Liver (tissue), 9 donors: Measurements from ENCODE around the gene DAB1. TPM values are rescaled to one million over a fixed set of nuclear protein-coding genes. Genes with fewer than 3 reads are reported as not detected.

Experiments
- DNase-seq: peaks from one replicate; pipeline ENCODE4 v3.0.0-alpha.2; 2017; ENCODE audit warnings: low spot score
- H3K27ac ChIP-seq, 2 donors: one replicate each; pipeline ENCODE4 v1.7.0; 2013; ENCODE audit warnings: inconsistent platforms in 2 of 2, low read length in 2 of 2, control low read depth in 1 of 2, low read depth in 1 of 2, mild to moderate bottlenecking in 1 of 2
- H3K27me3 ChIP-seq, 4 donors: one replicate each; pipeline versions ENCODE4 v1.6.1 to v1.7.0; 2013; ENCODE audit warnings: low read length in 3 of 4, inconsistent platforms in 1 of 4, mild to moderate bottlenecking in 1 of 4, moderate library complexity in 1 of 4; ENCODE audit not compliant: control insufficient read depth in 4 of 4, insufficient read depth in 4 of 4
- H3K36me3 ChIP-seq, 4 donors: one replicate each; pipeline versions ENCODE4 v1.6.1 to v1.7.0; 2013; ENCODE audit warnings: low read length in 3 of 4, mild to moderate bottlenecking in 3 of 4, low read depth in 1 of 4, moderate library complexity in 1 of 4; ENCODE audit not compliant: control insufficient read depth in 4 of 4, insufficient read depth in 3 of 4
- H3K4me1 ChIP-seq, 4 donors: one replicate each; pipeline versions ENCODE4 v1.6.1 to v1.7.0; 2013; ENCODE audit warnings: low read length in 3 of 4, mild to moderate bottlenecking in 3 of 4, moderate library complexity in 1 of 4; ENCODE audit not compliant: control insufficient read depth in 4 of 4, insufficient read depth in 4 of 4
- H3K4me3 ChIP-seq, 3 donors: one replicate each; pipeline versions ENCODE4 v1.6.1 to v1.7.0; 2013; ENCODE audit warnings: low read length in 3 of 3, control low read depth in 1 of 3, low read depth in 1 of 3, mild to moderate bottlenecking in 1 of 3
- H3K9ac ChIP-seq, 2 donors: one replicate each; pipeline ENCODE4 v1.7.0; 2013; ENCODE audit warnings: low read length in 2 of 2, mild to moderate bottlenecking in 2 of 2, moderate library complexity in 2 of 2, control low read depth in 1 of 2, low read depth in 1 of 2
- H3K9me3 ChIP-seq, 4 donors: one replicate each; pipeline versions ENCODE4 v1.6.1 to v1.7.0; 2013; ENCODE audit warnings: low read length in 3 of 4; ENCODE audit not compliant: control insufficient read depth in 4 of 4
- ATF3 ChIP-seq: IDR thresholded peaks from 2 replicates; pipeline ENCODE4 v1.6.1; 2016; ENCODE audit warnings: antibody characterized with exemption
- CTCF ChIP-seq: fragments of 150-350 bp; IDR thresholded peaks from 2 replicates; pipeline ENCODE4 v1.5.1; 2017; ENCODE audit warnings: improper control_type of control experiment, low read depth, low read length; ENCODE audit not compliant: missing input control
- EGR1 ChIP-seq, 2 donors: IDR thresholded peaks; 2 replicates each; pipeline ENCODE4 v1.6.1; 2016 to 2018; ENCODE audit warnings: antibody characterized with exemption in 2 of 2, low read depth in 2 of 2
- FOXA1 ChIP-seq: IDR thresholded peaks from 2 replicates; pipeline ENCODE4 v1.6.1; 2016; ENCODE audit warnings: antibody characterized with exemption
- FOXA2 ChIP-seq: IDR thresholded peaks from 2 replicates; pipeline ENCODE4 v1.6.1; 2016; ENCODE audit warnings: antibody characterized with exemption
- GABPA ChIP-seq, 2 donors: IDR thresholded peaks in 1 of 2; conservative IDR thresholded peaks in 1 of 2; 2 replicates each; pipeline ENCODE4 v1.6.1; 2016; ENCODE audit warnings: antibody characterized with exemption in 2 of 2, mild to moderate bottlenecking in 1 of 2, moderate library complexity in 1 of 2
- HNF4A ChIP-seq, 2 donors: conservative IDR thresholded peaks; 2 replicates each; pipeline ENCODE4 v1.6.1; 2016; ENCODE audit warnings: antibody characterized with exemption in 2 of 2, mild to moderate bottlenecking in 2 of 2
- HNF4G ChIP-seq: IDR thresholded peaks from 2 replicates; pipeline ENCODE4 v1.6.1; 2016; ENCODE audit warnings: antibody characterized with exemption
- JUND ChIP-seq, 2 donors: IDR thresholded peaks; 2 replicates each; pipeline ENCODE4 v1.6.1; 2016; ENCODE audit warnings: antibody characterized with exemption in 2 of 2
- MAX ChIP-seq: IDR thresholded peaks from 2 replicates; pipeline ENCODE4 v1.6.1; 2016; ENCODE audit warnings: antibody characterized with exemption
- NR2F2 ChIP-seq: IDR thresholded peaks from 2 replicates; pipeline ENCODE4 v1.6.1; 2016; ENCODE audit warnings: antibody characterized with exemption
- RAD21 ChIP-seq, 2 donors: IDR thresholded peaks; 2 replicates each; pipeline ENCODE4 v1.6.1; 2016; ENCODE audit warnings: antibody characterized with exemption in 2 of 2, mild to moderate bottlenecking in 2 of 2
- REST ChIP-seq: IDR thresholded peaks from 2 replicates; pipeline ENCODE4 v1.6.1; 2016; ENCODE audit warnings: antibody characterized with exemption, mild to moderate bottlenecking
- RXRA ChIP-seq, 2 donors: IDR thresholded peaks; 2 replicates each; pipeline ENCODE4 v1.6.1; 2017 to 2018; ENCODE audit warnings: antibody characterized with exemption in 2 of 2, mild to moderate bottlenecking in 1 of 2
- SP1 ChIP-seq: IDR thresholded peaks from 2 replicates; pipeline ENCODE4 v1.6.1; 2018; ENCODE audit warnings: antibody characterized with exemption, mild to moderate bottlenecking
- TAF1 ChIP-seq: conservative IDR thresholded peaks from 2 replicates; pipeline ENCODE4 v1.6.1; 2016; ENCODE audit warnings: antibody characterized with exemption, mild to moderate bottlenecking
- YY1 ChIP-seq: IDR thresholded peaks from 2 replicates; pipeline ENCODE4 v1.6.1; 2016; ENCODE audit warnings: antibody characterized with exemption, mild to moderate bottlenecking
- ZBTB33 ChIP-seq: IDR thresholded peaks from 2 replicates; pipeline ENCODE4 v1.6.1; 2016; ENCODE audit warnings: antibody characterized with exemption
- WGBS: extraction: QIAGEN DNeasy Blood & Tissue Kit; methylation state at CpG from one replicate; pipeline ENCODE4 v1.1.7; 2013; 5-methylcytosine and 5-hydroxymethylcytosine counted together
- polyA plus RNA-seq, 2 donors: library from polyadenylated mRNA; stranded (reverse) in 1 of 2; unstranded in 1 of 2; fragments of 200-250 nt in 1 of 2; fragments of >200 nt in 1 of 2; fragmentation: Nextera tagmentation in 1 of 2; extraction: Ambion mirVana in 1 of 2; gene quantifications; one replicate each; pipeline versions ENCODE4 v1.2.1 to v1.2.3, GENCODE V29; 2013 to 2015
- total RNA-seq, 2 donors: library from RNA; depleted of rRNA; stranded (reverse); fragments of >200 nt; gene quantifications; one replicate each; pipeline ENCODE4 v1.2.3, GENCODE V29; 2014
- donor health status: healthy.
- donor health status: healthy.
- donor health status: healthy.
- donor health status: healthy.
- donor health status: healthy.

The DAB1 gene
- total and polyA plus RNA-seq, 4 donors = 0.54 to 1.7 (median 1.2) TPM

GRCh38 chr1:57101209-57101608, 322.7 kb downstream of the DAB1 start:
- Histone ChIP-seq H3K4me1 (no peaks in the 10 kb centered on the region), H3K27ac (no peak overlapping the region), H3K9ac (no peak overlapping the region), H3K36me3 (no peaks in the 10 kb centered on the region), H3K9me3 (no peaks in the 10 kb centered on the region), H3K4me3 (no peak overlapping the region), H3K27me3 (no peaks in the 10 kb centered on the region)
- DNase-seq = no peak
- TF ChIP-seq RAD21 (IDR thresholded peaks at IDR 0.05) (no peak), EGR1 (IDR thresholded peaks at IDR 0.05; ENCODE audit: low read depth in 2 of 2) (no peak), HNF4A (conservative IDR thresholded peaks at IDR 0.05) (no peak), FOXA2 (no peak), YY1 (no peak), SP1 (no peak), MAX (no peak), RXRA (IDR thresholded peaks at IDR 0.05) (no peak), HNF4G (no peak), TAF1 (no peak)
- 87% methylated on average over 1 of the region's 1 CpG for WGBS

GRCh38 chr1:57094749-57095148, 329.1 kb downstream of the DAB1 start:
- H3K27ac ChIP-seq = no peak overlapping the region
- no peaks in the 10 kb centered on the region for H3K9me3 ChIP-seq
- DNase-seq = no peak
- H3K4me1 ChIP-seq = no peaks in the 10 kb centered on the region
- no peak overlapping the region for H3K4me3 ChIP-seq
- WGBS = 96% methylated on average over 2 of the region's 2 CpGs
- no peaks in the 10 kb centered on the region for H3K36me3 ChIP-seq
- H3K27me3 ChIP-seq = no peaks in the 10 kb centered on the region
- TF ChIP-seq GABPA (IDR thresholded peaks at IDR 0.05 in 1 of 2, conservative IDR thresholded peaks at IDR 0.05 in 1 of 2) = no peak
- TF ChIP-seq JUND (IDR thresholded peaks at IDR 0.05) = no peak
- no peak for TF ChIP-seq FOXA2
- no peak for TF ChIP-seq TAF1
- no peak for TF ChIP-seq NR2F2
- no peak for TF ChIP-seq FOXA1
- TF ChIP-seq CTCF = no peak
- no peak for TF ChIP-seq SP1
- no peak for TF ChIP-seq HNF4A (conservative IDR thresholded peaks at IDR 0.05)
- TF ChIP-seq HNF4G = no peak
- no peak for TF ChIP-seq REST
- TF ChIP-seq EGR1 (IDR thresholded peaks at IDR 0.05; ENCODE audit: low read depth in 2 of 2) = no peak
- no peak for TF ChIP-seq YY1
- no peak for TF ChIP-seq ATF3
- no peak for TF ChIP-seq RAD21 (IDR thresholded peaks at IDR 0.05)
- TF ChIP-seq MAX = no peak
- TF ChIP-seq ZBTB33 = no peak
- no peak for TF ChIP-seq RXRA (IDR thresholded peaks at IDR 0.05)
- no peak overlapping the region for H3K9ac ChIP-seq
